Measurements from ENCODE around the gene LDLRAD3. TPM values are rescaled to one million over a fixed set of nuclear protein-coding genes. Genes with fewer than 3 reads are reported as not detected.

The LDLRAD3 gene
- total and polyA plus RNA-seq, 12 donors: 0.87 to 5.1 (median 1.7) TPM

GRCh38 chr11:36110668-36111410 is 167.0 kb downstream of the LDLRAD3 start:
- whole genome bisulfite sequencing, 2 donors: 56 to 59% methylated on average over 9 of the region's 9 CpGs
- Histone ChIP-seq H3K36me3 (no peaks in the 10 kb centered on the region), H3K27me3 (peaks cover 0 to 56% (median 16%) of the 10 kb centered on the region in 7 donors), H3K4me3 (no peak overlapping the region), H3K27ac (no peak overlapping the region), H3K4me1 (peaks cover 0 to 7% (median 2%) of the 10 kb centered on the region in 9 donors), H3K9me3 (peaks cover 0 to 27% (median 6%) of the 10 kb centered on the region in 11 donors)
- DNase-seq (no peak), ATAC-seq (no peak)
- TF ChIP-seq CTCF (IDR thresholded peaks at IDR 0.05): no peak
- intact Hi-C loops (cut with DNase I): no loop called here

GRCh38 chr11:36114095-36114494 is 170.2 kb downstream of the LDLRAD3 start:
- H3K4me1 ChIP-seq: peaks cover 0 to 12% (median 0%) of the 10 kb centered on the region in 9 donors
- peaks cover 0 to 25% (median 6%) of the 10 kb centered on the region in 11 donors for H3K9me3 ChIP-seq
- no peaks in the 10 kb centered on the region for H3K36me3 ChIP-seq
- 98% methylated on average over 7 of the region's 7 CpGs for WGBS, 2 donors
- DNase-seq: no peak
- H3K27ac ChIP-seq: no peak overlapping the region
- H3K4me3 ChIP-seq: no peak overlapping the region
- intact Hi-C loops (cut with DNase I): no loop called here
- TF ChIP-seq CTCF (IDR thresholded peaks at IDR 0.05): no peak
- ATAC-seq: no peak
- peaks cover 0 to 34% (median 5%) of the 10 kb centered on the region in 7 donors for H3K27me3 ChIP-seq

GRCh38 chr11:36115378-36115801 is 171.5 kb downstream of the LDLRAD3 start:
- Histone ChIP-seq H3K4me3 (no peak overlapping the region), H3K9me3 (peaks cover 0 to 25% (median 6%) of the 10 kb centered on the region in 11 donors), H3K36me3 (no peaks in the 10 kb centered on the region), H3K27me3 (peaks cover 0 to 30% (median 5%) of the 10 kb centered on the region in 7 donors), H3K27ac (no peak overlapping the region), H3K4me1 (peaks cover 0 to 12% (median 0%) of the 10 kb centered on the region in 9 donors)
- intact Hi-C loops (cut with DNase I): no loop called here
- DNase-seq (no peak), ATAC-seq (no peak)
- no peak for TF ChIP-seq CTCF (IDR thresholded peaks at IDR 0.05)
- WGBS, 2 donors: 97% methylated on average over 9 of the region's 9 CpGs

- Histone ChIP-seq H3K27ac (no peak overlapping the region), H3K4me1 (peaks cover 0 to 12% (median 0%) of the 10 kb centered on the region in 9 donors), H3K27me3 (peaks cover 0 to 22% (median 0%) of the 10 kb centered on the region in 7 donors), H3K9me3 (peaks cover 0 to 25% (median 6%) of the 10 kb centered on the region in 11 donors), H3K36me3 (no peaks in the 10 kb centered on the region), H3K4me3 (no peak overlapping the region)
- no peak for DNase-seq
- WGBS, 2 donors: 60 to 68% methylated on average over 6 of the region's 6 CpGs
- TF ChIP-seq CTCF (IDR thresholded peaks at IDR 0.05): no peak
- ATAC-seq: no peak
- intact Hi-C loops (cut with DNase I): no loop called here
These were observed 172.3 kb downstream of the LDLRAD3 start for GRCh38 chr11:36116161-36116560.
